NOMO-1 treated with DMSO at 0.1 percent for 48 hours (cell line): ENCODE data around the gene STYXL1.
A peak's percentile ranks its signal among the peaks of the same experiment; 100 is the strongest.
"Not testable (repeated sequence)": the region's sequence is repeated elsewhere in the genome, so short reads cannot be mapped to it uniquely, and the experiment has no call there.

Experiments
- DNase-seq: peaks from one replicate; lab custom pipeline; 2025; ENCODE audit not compliant: unreplicated experiment; lab: John Stamatoyannopoulos, UW

STYXL1 gene, protein sequence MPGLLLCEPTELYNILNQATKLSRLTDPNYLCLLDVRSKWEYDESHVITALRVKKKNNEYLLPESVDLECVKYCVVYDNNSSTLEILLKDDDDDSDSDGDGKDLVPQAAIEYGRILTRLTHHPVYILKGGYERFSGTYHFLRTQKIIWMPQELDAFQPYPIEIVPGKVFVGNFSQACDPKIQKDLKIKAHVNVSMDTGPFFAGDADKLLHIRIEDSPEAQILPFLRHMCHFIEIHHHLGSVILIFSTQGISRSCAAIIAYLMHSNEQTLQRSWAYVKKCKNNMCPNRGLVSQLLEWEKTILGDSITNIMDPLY

DNA sequence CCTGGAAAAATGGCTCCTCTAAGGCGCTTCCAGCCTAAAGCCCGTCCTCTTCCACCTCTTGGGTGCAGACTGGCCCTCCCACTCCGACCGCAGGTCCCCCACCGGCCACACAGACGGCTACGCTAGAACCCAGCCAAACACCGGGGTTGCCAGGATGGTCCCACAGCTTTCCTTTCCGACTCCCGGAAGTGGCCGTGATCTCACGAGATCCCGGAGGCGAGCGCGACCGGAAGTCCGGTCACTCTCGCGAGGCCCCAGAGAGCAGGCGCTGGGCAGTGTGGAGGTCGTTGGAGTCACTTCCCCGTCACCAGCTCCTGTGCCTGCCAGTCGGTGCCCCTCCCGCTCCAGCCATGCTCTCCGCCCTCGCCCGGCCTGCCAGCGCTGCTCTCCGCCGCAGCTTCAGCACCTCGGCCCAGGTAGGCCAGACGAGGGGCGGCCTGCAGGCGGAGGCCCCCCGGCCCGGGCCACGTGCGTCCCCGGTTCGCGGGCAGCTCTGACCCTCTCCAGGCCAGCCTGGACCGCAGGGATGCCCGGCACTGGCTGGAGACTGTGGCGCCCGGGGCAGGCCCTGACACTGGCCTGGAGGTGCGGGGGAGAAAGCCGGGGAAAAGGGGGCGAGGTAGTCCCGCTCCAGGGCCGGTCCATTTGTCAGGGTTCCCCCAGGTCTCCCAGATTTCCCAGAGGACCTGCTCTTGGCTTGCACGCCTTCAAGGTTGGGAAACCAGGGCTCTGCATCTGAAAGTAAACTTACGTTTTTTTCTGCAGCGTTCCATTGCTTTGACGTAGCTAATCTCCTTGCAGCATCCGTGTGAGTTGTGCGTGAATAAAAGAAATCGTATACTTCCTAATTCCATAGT is at the start of gene STYXL1, which contains the start of gene MDH2:
Gene STYXL1, minus strand, starts transcription at position 190 of the 857 bp plus-strand sequence. CDS start 17,477 bp downstream, outside the sequence.
Gene MDH2, plus strand, starts transcription at position 296 of the 857 bp plus-strand sequence. Its CDS starts 55 bp downstream, at position 351.
- peak; percentile 100 for DNase-seq

DNA sequence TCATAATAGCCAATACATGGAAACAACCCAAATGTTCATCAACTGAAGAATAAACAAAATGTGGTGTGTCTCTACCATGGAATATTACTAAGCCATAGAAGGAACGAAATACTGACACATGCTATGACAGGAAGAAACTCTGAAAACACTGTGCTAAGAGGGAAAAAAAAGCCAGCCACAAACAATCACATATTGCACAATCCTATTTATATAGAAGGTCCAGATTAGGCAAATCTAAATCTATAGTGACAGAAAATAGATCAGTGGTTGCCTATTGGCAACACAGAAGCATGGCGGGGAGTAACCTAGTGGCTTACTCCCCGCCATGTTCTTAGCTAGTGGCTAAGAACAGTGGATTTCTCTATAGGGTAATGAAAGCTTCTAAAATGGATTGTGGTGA is 48.1 kb upstream of the STYXL1 start:
- DNase-seq: no peak

DNA sequence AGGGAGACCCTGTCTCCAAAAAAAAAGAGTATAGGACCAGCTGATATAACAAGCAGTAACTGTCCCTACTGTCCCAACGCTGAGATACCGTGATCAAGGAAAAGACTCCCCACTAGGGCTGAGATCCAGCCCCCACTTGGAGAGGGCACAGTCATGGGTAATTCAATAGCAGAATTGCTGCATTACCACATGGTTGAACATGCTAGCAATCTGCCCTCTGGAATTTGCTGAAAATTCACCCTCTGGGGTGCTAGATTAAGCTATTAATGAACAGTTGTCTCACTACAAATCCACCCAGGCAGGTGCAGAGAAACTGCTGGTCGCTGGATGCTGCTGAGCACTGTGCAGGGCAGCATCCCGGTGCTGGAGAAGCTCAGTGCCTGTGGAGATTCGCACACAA is 46.5 kb upstream of the STYXL1 start:
- DNase-seq: not testable (repeated sequence)

DNA sequence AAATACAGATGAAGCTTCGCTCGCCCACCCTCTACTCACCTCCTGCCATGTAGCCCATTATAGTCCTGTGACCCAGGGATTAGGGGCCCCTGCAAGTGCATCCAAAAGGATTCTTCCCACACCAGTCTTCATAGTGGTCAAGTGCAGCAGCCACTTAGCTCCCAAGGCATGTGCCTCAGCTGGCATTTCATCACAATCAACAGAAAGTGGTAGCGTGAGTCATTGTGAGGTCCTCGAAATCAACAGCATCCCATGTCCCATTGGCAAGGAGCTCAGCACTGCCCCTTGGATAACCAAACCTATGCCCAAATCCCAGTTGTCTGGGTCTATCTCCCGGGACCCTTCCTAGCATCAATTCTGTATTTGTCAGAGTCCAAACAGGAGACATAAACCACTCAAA is 45.7 kb upstream of the STYXL1 start:
- not testable (repeated sequence) for DNase-seq

DNA sequence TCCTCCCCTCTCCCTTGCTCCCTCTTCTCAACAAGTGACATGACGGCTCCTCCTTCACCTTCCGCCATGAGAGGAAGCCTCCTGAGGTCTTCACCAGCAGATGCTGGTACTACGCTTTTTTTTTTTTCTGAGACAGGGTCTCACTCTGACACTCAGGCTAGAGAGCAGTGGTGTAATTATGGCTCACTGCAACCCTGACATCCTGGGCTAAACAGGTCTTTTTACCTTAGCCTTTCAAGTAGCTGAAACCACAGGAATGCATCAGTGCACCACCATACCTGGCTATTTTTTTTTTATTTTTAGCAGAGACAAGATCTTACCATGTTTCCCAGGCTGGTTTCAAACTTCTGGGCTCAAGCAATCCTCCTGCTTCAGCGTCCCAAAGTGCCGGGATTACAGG is 43.7 kb upstream of the STYXL1 start:
- DNase-seq: no peak

DNA sequence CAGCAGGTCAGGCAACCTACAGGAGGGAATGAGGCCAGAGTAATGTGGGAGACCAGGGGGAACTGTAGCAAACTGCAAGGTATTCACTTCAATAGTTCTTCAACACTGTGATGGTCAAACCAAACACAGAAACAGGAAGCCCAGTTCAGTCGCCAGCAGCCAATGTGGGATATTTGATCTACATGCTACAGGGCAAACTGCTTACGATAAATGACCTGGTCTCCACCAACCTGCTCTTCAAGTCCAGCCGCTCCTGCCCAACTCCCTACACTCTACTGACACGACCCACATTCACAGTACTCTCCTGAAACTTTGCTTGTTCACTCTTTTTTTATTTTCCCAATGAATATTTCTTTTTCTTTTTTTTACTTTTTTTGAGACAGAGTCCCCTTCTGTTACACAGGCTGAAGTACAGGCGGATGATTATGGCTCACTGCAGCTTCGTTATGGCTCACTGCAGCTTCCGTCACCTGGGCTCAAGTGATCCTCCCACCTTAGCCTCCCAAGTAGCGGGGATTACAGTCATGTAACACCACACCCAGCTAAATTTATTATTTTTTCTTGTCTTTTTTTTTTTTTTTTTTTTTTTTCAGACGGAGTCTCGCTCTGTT is 42.2 kb upstream of the STYXL1 start:
- no peak for DNase-seq

DNA sequence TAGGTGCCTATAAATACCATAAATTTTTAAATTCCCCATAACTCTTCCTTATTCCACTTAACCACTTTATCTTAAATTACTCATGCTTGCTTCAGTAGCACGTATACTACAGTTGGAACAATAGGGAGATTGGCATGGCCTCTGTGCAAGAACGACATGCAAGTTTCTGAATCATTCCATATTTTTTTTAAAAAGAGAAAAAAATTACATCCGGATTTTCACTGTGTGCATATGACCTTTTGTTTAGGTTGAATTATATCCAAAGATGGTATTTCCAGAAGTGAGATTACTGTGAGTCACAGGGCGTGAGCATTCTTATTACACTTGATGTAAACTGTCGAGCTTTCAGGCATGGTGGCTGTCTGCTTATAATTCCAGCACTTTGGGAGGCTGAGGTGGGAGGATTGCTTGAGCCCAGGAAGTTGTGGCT is 39.6 kb upstream of the STYXL1 start:
- DNase-seq: peak; percentile 35

DNA sequence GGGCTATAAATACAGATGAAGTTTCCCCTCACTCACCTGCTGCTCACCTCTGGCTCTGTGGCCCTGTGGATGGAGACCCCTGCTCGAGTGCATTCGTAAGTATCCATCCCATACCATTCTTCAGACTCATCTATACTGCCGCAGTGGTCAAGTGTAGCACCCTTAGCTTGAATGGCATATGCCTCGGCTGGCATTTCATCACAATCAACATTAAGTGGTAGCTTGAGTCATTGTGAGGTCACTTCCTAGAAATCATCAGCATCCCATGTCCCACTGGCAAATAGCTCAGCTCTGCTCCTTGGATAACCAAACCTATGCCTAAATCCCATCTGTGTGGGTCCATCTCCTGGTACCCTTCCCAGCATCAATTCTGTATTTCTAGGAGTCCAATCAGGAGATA is 38.3 kb upstream of the STYXL1 start:
- no peak for DNase-seq

DNA sequence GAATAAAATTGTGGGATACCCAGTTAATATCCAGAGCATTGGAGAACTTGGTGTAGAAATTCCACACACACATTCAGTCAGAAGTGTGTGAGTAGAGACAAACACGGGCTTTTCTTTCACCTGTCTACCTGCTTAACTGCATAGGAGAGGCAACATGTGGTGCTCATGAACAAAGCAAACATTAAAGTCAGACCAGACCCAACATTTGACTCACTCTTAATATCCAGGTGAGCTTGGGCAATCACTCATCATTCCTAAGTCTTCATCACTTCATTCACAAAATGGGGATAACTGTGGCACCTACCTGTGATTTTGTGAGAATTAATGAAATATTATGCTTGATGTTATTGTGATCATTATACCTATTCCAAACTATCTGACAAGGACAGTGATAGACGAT is 36.3 kb upstream of the STYXL1 start:
- DNase-seq: not testable (repeated sequence)

DNA sequence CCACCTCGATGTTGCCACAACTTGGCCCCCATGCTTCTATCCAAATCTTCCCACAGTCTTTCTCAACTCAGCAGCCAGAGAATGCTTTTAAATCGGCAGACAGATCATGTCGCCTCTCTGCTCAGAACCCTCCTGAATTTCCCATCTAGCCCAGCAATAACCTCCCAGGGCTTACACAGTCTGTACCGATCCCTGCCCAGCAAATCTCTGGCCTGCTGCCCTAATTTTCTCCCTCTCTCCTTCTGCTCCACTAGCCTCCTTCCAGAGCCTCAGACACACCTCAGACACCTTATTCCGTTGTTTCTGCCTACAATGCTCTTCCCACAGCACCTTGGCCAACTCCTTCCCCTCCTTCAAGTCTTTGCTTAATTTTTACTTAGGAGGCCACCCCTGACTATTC is 32.4 kb upstream of the STYXL1 start:
- no peak for DNase-seq

DNA sequence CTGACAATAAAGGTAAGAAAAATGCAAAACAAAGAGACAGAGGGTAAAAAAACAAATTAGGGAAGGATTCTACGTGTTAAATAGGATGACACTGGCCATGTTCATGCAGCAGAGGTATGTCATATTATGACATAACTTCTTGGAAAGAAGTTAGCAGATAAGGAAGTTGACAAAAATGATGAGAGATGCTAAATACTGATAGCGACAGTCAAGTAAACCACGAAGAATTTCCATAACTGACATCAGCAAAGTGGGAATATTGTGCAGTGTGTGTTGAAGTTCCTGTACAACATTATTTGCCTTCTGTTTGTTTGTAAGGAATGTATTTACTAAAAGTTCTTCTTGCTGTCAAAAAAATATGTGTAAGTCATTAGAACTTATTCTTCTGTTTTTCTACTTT is 29.6 kb upstream of the STYXL1 start:
- DNase-seq: peak; percentile 62

DNA sequence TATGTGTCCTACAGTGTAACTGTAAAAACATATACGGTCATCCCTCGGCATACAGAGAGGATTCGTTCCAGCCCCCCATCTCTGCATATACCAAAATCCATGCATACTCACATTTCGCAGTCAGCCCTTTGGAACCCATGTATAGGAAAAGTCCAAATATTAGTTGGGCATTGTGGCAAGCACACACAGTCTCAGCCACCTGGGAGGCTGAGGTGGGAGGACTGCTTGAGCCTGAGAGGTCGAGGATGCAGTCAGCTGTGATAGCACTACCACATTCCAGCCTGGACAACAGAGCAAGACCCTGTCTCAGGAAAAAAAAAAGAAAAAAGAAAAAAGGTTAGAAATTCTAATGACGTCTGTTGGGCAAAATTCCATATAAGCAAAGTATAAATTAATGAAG is 29.2 kb upstream of the STYXL1 start:
- no peak for DNase-seq

DNA sequence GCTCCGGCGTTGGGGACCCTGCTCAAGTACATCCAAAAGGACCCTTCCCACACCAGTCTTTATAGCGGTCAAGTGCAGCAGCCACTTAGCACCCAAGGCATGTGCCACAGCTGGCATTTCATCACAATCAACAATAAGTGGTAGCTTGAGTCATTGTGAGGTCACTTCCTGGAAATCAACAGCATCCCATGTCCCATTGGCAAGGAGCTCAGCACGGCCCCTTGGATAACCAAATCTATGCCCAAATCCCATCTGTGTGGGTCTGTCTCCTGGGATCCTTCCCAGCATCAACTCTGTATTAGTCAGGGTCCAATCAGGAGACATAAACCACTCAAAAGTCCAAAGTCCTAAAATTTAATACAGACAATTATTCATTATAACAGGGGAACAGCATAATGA is 27.2 kb upstream of the STYXL1 start:
- no peak for DNase-seq

DNA sequence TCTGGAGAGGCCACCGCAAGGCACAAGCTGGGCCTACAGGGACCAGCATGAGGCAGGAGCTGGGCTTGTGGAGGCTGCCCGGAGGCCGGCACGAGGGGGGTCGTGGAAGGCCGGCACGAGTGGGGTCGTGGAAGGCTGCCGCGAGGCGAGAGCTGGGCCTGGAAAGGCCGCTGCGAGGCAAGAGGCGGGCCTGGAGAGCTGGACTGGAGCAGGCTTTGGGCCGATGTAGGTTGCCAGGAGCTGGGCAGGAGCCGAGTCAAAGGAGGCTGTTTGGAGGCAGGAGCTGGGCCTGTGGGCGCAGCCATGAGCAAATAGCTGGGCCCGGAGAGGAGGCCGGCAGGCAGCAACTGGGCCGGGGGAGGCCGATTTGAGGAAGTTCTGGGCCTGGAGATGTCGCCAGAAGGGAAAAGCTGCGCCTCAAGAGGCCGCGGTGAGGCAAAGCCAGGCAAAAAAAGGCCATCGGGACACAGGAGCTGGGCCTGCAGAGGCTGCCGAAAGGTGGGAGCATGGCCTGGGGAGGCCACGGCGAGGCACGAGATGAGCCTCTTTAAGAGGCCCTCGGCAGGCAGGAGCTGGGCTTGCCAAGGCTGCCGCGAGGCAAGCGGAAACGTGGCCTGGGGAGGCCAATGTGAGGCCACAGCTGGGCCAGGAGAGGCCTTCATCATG is 26.6 kb upstream of the STYXL1 start:
- DNase-seq: no peak

DNA sequence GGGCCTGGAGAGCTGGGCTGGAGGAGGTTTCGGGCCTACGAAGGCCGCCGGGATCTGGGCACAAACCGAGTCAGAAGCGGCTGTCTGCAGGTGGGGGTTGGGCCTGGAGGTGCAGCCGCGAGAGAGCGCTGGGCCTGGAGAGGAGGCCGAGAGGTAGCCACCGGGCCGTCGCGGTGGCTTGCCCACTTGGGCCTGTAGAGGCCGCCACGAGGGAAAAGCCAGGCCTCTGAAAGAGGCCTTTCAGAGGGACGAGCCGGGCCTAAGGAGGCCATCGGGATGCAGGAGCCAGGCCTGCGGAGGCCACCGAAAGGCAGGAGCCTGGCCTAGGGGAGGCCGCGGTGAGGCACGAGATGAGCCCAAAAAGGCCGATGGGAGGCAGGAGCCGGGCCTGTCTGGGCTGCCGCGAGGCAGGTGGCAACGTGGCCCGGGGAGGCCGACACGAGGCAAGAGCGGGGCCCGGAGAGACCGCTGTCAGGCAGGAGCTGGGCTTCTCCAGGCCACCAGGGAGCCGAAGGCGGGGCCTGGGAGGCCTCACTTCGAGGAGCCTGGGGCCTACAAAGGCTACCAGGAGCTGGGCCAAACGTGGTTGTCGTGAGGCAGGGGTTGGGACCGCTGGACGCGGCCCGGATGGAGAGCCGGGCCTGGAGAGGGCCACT is 25.7 kb upstream of the STYXL1 start:
- no peak for DNase-seq

DNA sequence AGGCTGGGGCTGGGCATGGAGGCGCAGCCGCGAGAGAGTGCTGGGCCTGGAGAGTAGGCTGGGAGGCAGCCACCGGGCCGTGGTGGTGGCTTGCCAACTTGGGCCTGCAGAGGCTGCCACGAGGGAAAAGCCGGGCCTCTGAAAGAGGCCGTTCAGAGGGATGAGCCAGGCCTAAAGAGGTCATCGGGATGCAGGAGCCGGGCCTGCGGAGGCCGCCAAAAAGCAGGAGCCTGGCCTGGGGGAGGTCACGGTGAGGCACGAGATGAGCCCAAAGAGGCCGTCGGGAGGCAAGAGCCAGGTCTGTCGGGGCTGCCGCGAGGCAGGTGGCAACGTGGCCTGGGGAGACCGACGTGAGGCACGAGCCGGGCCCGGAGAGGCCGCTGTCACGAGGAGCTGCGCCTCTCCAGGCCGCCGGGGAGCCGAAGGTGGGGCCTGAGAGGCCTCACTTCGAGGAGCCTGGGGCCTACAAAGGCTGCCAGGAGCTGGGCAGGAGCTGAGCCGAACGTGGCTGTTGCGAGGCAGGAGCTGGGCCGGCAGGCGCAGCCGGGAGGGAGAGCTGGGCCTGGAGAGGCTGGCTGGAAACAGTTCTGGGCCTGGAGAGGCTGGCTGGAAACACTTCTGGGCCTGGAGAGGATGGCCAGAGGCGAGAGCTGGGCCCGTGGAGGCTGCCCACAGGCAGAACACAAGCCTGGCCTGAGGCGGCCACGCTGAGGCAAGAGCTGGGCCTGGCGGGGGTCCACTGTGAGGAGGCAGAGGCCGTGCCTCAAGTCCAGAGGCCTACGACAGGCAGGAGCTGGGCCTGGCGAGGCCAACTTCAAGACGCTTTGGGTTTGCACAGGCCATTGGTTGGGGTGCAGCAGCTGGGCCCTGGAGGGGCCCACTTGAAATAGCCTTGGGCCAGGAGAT is 24.7 kb upstream of the STYXL1 start:
- no peak for DNase-seq

DNA sequence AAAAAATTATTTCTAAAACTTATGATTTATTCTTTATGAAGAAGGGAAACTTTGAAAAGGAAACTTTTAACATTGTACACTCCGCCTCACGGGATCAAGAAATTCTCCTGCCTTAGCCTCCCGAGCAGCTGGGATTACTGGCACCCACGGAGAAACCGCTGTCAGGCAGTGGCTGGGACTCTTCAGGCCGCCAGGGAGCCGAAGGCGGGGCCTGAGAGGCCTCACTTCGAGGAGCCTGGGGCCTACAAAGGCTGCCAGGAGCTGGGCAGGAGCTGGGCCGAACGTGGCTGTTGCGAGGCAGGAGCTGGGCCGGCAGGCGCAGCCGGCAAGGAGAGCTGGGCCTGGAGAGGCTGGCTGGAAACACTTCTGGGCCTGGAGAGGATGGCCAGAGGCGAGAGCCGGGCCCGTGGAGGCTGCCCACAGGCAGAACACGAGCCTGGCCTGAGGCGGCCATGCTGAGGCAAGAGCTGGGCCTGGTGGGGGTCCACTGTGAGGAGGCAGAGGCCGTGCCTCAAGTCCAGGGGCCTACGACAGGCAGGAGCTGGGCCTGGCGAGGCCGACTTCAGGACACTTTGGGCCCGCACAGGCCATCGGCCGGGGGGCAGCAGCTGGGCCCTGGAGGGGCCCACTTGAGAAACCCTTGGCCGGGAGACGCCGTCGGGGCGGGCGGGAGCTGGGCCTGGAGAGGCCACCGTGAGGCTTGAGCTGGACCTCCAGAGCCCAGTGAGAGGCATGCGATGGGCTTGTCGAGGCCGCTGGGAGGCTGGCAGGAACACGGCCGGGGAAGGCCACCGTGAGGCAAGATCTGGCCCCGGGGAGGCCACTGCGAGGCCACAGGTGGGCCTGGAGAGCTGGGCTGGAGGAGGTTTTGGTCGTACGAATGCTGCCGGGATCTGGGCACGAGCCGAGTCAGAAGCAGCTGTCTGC is 23.8 kb upstream of the STYXL1 start:
- DNase-seq: no peak

DNA sequence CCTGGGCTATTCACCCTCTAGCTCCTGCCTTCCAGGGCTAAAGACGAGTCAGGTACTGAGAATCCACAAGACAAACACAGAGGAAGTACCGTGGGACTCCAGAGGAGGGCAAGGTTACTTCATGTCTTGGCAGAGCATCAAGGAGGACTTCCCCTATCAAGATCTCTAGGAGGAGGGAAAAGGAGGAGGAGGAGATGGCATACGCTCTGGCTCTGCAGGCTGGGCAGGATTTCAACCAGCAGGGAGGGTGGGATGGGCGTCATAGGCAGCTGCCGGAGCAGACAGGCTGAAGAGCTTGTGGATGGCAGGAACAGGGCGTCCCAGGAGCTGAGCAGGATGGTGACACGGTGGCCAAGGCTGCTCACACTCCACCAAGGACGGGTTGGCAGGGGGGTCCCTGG is 21.4 kb upstream of the STYXL1 start:
- peak; percentile 69 for DNase-seq
